HL-60 (cell line): Measurements from ENCODE around the gene CENPC.

Experiments used
- DNase-seq, 2 experiments: peaks; one replicate each; pipeline ENCODE4 v3.0.0-alpha.2; 2010 to 2020; ENCODE audit warnings: low read depth in 1 of 2, low spot score in 1 of 2
- H3K27ac ChIP-seq: fragments of 250-450 bp; sonication (Bioruptor Pico); replicated peaks from 2 replicates; pipeline ENCODE4 v1.5.1; 2020; ENCODE audit warnings: mild to moderate bottlenecking, moderate library complexity
- H3K27me3 ChIP-seq: fragments of 250-450 bp; sonication (Bioruptor Pico); 2 replicates; pipeline ENCODE4 v1.5.1; 2021; ENCODE audit warnings: mild to moderate bottlenecking, moderate library complexity; ENCODE audit not compliant: insufficient read depth, poor library complexity, severe bottlenecking
- H3K4me3 ChIP-seq: replicated peaks from 2 replicates; pipeline ENCODE4 v1.5.1; 2011; ENCODE audit warnings: mild to moderate bottlenecking, control low read depth, low read length; ENCODE audit not compliant: insufficient read depth
- GABPA ChIP-seq: IDR thresholded peaks from 2 replicates; pipeline ENCODE4 v1.6.1; 2012; ENCODE audit warnings: low read depth
- POLR2AphosphoS5 ChIP-seq: IDR thresholded peaks from 2 replicates; pipeline ENCODE4 v1.6.1; 2012; ENCODE audit warnings: low read depth
- SPI1 ChIP-seq: IDR thresholded peaks from 2 replicates; pipeline ENCODE4 v1.6.1; 2012; ENCODE audit warnings: low read depth, mild to moderate bottlenecking, borderline replicate concordance
- TF ChIP-seq, protein P1 (sequence below): IDR thresholded peaks from 2 replicates; pipeline ENCODE4 v1.6.1; 2012; ENCODE audit warnings: low read depth; ENCODE audit not compliant: insufficient replicate concordance
- TF ChIP-seq, protein P2 (sequence below): IDR thresholded peaks from one replicate; pipeline ENCODE4 v1.5.1; 2011; ENCODE audit warnings: low read length, control low read depth, inconsistent platforms; ENCODE audit not compliant: insufficient read depth

The CENPC gene

DNA sequence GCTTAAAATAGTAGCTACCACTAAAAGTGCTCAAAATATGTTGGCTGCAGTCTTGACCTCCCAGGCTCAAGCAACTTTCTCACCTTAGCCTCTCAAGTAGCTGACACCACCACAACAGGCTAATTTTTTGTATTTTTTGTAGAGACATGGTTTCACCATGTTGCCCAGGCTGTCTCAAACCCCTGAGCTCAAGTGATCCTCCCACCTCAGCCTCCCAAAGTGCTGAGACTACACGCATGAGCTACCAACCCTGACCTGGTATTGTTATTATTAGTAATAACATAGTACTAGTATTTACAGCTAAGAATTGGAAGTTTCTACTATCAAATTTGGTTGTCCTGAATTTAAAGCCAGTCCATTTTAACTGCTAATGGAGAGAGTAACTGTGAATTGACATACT is 31.2 kb upstream of the CENPC start:
- H3K27ac ChIP-seq = peak overlapping the region; percentile 63
- no peak for DNase-seq
- TF ChIP-seq POLR2AphosphoS5 = no peak
- no peak for TF ChIP-seq SPI1
- TF ChIP-seq, protein P1, sequence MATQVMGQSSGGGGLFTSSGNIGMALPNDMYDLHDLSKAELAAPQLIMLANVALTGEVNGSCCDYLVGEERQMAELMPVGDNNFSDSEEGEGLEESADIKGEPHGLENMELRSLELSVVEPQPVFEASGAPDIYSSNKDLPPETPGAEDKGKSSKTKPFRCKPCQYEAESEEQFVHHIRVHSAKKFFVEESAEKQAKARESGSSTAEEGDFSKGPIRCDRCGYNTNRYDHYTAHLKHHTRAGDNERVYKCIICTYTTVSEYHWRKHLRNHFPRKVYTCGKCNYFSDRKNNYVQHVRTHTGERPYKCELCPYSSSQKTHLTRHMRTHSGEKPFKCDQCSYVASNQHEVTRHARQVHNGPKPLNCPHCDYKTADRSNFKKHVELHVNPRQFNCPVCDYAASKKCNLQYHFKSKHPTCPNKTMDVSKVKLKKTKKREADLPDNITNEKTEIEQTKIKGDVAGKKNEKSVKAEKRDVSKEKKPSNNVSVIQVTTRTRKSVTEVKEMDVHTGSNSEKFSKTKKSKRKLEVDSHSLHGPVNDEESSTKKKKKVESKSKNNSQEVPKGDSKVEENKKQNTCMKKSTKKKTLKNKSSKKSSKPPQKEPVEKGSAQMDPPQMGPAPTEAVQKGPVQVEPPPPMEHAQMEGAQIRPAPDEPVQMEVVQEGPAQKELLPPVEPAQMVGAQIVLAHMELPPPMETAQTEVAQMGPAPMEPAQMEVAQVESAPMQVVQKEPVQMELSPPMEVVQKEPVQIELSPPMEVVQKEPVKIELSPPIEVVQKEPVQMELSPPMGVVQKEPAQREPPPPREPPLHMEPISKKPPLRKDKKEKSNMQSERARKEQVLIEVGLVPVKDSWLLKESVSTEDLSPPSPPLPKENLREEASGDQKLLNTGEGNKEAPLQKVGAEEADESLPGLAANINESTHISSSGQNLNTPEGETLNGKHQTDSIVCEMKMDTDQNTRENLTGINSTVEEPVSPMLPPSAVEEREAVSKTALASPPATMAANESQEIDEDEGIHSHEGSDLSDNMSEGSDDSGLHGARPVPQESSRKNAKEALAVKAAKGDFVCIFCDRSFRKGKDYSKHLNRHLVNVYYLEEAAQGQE = no peak
- TF ChIP-seq, protein P2, sequence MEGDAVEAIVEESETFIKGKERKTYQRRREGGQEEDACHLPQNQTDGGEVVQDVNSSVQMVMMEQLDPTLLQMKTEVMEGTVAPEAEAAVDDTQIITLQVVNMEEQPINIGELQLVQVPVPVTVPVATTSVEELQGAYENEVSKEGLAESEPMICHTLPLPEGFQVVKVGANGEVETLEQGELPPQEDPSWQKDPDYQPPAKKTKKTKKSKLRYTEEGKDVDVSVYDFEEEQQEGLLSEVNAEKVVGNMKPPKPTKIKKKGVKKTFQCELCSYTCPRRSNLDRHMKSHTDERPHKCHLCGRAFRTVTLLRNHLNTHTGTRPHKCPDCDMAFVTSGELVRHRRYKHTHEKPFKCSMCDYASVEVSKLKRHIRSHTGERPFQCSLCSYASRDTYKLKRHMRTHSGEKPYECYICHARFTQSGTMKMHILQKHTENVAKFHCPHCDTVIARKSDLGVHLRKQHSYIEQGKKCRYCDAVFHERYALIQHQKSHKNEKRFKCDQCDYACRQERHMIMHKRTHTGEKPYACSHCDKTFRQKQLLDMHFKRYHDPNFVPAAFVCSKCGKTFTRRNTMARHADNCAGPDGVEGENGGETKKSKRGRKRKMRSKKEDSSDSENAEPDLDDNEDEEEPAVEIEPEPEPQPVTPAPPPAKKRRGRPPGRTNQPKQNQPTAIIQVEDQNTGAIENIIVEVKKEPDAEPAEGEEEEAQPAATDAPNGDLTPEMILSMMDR = no peak
- no peak for TF ChIP-seq GABPA

DNA sequence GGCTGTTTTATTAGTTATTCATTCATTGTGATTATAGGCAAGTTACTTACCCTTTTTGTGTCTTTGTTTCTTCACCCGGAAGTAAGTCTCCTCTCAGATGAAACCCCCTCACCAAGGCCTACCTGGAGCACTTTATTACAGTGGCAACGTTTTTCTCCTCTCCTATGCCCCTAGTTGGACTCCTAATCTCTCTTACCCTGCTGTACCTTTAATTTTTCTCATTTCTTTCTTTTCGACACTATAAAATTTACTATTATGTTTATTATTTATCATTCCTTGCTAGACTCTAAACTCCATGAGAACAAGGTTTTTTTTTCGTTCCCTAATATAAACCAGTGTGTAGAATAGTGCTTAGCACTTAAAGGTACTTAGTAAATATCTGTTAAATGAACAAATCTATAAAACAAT is 30.8 kb upstream of the CENPC start:
- peak overlapping the region; percentile 63 for H3K27ac ChIP-seq
- TF ChIP-seq, protein P1 = no peak
- TF ChIP-seq, protein P2 = no peak
- no peak for TF ChIP-seq GABPA
- no peak for TF ChIP-seq SPI1
- TF ChIP-seq POLR2AphosphoS5 = no peak
- H3K27me3 ChIP-seq = no peaks in the 10 kb centered on the region
- H3K4me3 ChIP-seq = peak overlapping the region; percentile 16; the same call in 1 of the 2 replicates
- no peak for DNase-seq

More for the DNA sequence above, 31.2 kb upstream of the CENPC start:
- no peaks in the 10 kb centered on the region for H3K27me3 ChIP-seq
- H3K4me3 ChIP-seq = no peak overlapping the region

DNA sequence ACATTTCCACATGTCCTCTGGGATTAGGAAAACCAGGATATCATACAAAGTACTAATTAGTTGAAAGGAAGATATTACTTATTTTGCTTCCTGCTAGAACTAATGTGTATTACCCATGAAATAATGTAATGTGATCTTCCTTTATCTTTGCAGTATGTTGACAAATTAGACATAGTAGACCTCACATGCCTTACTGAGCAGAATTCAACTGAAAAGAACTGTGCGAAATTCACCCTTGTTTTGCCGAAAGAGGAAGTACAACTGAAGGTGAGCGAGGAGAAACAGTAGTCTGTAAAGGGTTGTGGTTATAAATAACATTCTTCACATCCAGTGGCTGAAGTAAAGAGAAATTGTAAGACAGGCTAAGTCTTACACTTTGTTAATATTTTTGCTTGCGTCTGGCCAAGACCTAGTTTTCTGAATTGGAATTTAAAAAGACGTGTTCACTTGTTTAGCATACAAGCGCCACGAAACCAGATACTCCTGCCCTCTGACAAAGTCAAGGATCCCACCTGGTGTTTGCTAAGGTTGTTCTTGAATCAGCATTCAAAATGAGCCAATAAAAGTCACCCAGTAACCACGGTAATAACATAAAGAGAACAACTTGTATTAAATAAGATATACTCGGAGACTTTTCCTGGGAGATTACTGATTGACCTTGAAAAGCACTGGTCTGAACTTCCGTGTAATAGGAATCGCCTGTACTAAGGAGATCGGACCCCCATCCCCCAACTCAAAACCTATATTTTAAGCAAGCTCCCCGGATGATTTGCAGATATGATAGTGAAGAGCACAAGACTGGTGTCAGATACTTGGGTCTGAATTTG is 30.1 kb upstream of the CENPC start:
- no peaks in the 10 kb centered on the region for H3K27me3 ChIP-seq
- TF ChIP-seq SPI1 = peak; percentile 73; the same call in 1 of the 2 replicates
- TF ChIP-seq, protein P1 = no peak
- peak overlapping the region; percentile 16 for H3K4me3 ChIP-seq
- H3K27ac ChIP-seq = peak overlapping the region; percentile 63
- peak; percentile 21 to 63 for DNase-seq
